ENCODE data around the gene PLAC1. TPM values are rescaled to one million over a fixed set of nuclear protein-coding genes. Genes with fewer than 3 reads are reported as not detected.

PLAC1 gene
- total and polyA plus RNA-seq, 8 donors, result 0.18 to 0.77 (median 0.46) TPM; not detected in 2

DNA sequence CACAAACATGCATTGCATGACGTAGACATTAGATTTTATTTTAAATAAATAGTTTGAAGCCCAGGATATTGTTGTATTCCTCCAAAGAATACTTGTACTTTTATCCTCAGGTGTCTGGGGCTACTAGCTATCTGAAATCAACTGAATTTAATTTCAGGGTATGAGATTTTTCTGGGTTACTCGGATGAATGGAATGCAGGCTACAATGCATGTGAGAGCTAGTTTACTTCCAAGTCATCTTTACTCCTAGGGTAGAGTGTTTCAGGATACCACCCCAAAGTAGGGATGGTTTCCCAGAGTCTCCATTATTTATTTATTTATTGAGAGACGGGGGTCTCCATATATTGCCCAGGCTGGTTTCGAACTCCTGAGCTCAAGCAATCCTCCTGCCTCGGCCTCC is 131.9 kb downstream of the PLAC1 start:
- intact Hi-C loops (cut with DNase I), result no loop called here
- ATAC-seq (no peak), DNase-seq (no peak)

DNA sequence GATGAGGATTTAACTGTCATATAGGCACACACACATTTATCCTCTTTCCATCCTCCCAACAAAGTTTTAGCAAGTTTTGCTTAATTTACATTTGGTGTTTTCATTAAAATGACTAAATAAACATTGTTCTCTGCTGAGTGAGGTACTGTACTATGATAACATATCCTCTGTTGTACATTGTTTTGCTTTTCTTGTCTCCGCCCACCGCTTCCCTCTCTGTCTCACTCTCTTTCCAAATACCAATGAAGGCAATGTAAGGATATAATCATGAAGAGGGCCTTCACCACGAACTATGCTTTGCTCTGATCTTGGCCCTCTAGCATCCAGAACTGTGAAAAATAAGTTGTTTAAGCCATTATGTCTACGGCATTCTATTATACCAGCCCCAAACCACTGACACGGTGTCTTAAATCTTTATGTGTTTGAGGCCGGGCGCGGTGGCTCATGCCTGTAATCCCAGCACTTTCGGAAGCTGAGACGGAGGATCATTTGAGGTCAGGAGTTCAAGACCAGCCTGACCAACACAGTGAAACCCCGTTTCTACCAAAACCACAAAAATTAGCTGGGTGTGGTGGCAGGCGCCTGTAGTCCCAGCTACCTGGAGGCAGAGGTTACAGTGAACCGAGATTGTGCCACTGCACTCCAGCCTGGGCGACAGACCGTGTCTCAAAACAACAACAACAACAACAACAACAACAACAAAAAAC is 133.0 kb downstream of the PLAC1 start:
- H3K27me3 ChIP-seq, result no peaks in the 10 kb centered on the region
- H3K4me3 ChIP-seq, result no peak overlapping the region
- TF ChIP-seq, protein P1, sequence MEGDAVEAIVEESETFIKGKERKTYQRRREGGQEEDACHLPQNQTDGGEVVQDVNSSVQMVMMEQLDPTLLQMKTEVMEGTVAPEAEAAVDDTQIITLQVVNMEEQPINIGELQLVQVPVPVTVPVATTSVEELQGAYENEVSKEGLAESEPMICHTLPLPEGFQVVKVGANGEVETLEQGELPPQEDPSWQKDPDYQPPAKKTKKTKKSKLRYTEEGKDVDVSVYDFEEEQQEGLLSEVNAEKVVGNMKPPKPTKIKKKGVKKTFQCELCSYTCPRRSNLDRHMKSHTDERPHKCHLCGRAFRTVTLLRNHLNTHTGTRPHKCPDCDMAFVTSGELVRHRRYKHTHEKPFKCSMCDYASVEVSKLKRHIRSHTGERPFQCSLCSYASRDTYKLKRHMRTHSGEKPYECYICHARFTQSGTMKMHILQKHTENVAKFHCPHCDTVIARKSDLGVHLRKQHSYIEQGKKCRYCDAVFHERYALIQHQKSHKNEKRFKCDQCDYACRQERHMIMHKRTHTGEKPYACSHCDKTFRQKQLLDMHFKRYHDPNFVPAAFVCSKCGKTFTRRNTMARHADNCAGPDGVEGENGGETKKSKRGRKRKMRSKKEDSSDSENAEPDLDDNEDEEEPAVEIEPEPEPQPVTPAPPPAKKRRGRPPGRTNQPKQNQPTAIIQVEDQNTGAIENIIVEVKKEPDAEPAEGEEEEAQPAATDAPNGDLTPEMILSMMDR (IDR thresholded peaks at IDR 0.05), result no peak
- no peak for DNase-seq
- ATAC-seq, result no peak
- H3K27ac ChIP-seq, result no peak overlapping the region
- intact Hi-C loops (cut with DNase I), result no loop called here
- H3K4me1 ChIP-seq, result no peaks in the 10 kb centered on the region
- no peaks in the 10 kb centered on the region for H3K9me3 ChIP-seq
- no peaks in the 10 kb centered on the region for H3K36me3 ChIP-seq

More for the DNA sequence above, 131.9 kb downstream of the PLAC1 start:
- H3K36me3 ChIP-seq, result no peaks in the 10 kb centered on the region
- no peaks in the 10 kb centered on the region for H3K9me3 ChIP-seq
- no peak overlapping the region for H3K4me3 ChIP-seq
- no peaks in the 10 kb centered on the region for H3K27me3 ChIP-seq
- TF ChIP-seq, protein P1 (IDR thresholded peaks at IDR 0.05), result no peak
- no peaks in the 10 kb centered on the region for H3K4me1 ChIP-seq
- no peak overlapping the region for H3K27ac ChIP-seq

DNA sequence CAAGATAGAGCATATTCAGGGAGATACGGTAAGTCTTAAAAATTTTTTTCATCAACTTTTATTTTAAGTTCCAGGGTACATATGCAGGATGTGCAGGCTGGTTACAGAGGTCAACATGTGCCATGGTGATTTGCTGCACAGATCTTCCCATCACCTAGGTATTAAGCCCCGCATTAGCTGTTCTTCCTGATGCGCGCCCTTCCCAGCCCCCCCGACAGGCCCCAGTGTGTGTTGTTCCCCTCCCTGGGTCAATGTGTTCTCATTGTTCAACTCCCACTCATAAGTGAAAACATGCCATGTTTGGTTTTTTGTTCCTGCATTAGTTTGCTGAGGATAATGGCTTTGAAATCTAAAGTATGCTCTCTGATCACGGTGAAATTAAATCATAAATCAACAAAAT is 134.1 kb downstream of the PLAC1 start:
- H3K9me3 ChIP-seq, result no peaks in the 10 kb centered on the region
- no peaks in the 10 kb centered on the region for H3K36me3 ChIP-seq
- H3K4me1 ChIP-seq, result no peaks in the 10 kb centered on the region
- H3K27me3 ChIP-seq, result no peaks in the 10 kb centered on the region
- H3K27ac ChIP-seq, result no peak overlapping the region
- TF ChIP-seq, protein P1 (IDR thresholded peaks at IDR 0.05), result no peak
- H3K4me3 ChIP-seq, result no peak overlapping the region
- intact Hi-C loops (cut with DNase I), result no loop called here
- ATAC-seq (no peak), DNase-seq (no peak)

DNA sequence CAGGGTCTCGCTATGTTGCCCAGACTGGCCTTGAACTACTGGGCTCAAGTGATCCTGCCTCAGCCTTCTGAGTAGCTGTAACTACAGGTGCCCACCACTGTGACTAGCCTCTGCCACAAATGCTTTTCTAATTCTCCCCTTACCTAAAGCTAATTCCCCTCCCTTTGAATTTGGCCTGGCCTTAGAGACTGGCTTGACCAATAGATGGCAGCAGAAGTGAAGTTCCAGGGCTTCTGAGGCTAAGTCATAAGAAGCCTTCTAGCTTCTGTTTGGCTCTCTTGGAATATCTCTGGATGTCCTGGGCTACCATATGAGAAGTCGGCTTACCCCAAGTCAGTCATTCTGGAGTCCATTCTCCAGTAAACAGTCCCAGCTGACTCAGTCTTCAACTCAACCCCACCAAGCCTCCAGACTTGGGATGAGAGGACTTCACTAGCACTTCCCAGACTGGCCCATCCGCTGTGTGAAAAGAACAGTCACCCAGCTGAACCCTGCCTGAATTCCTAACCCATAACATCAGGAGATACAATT is 137.3 kb downstream of the PLAC1 start:
- no peaks in the 10 kb centered on the region for H3K27me3 ChIP-seq
- peak in 1 of 4 donors; percentile 40 for DNase-seq
- no peaks in the 10 kb centered on the region for H3K9me3 ChIP-seq
- H3K4me3 ChIP-seq, result no peak overlapping the region
- H3K4me1 ChIP-seq, result no peaks in the 10 kb centered on the region
- peak; percentile 86 for ATAC-seq
- intact Hi-C loops (cut with DNase I), result no loop called here
- no peak overlapping the region for H3K27ac ChIP-seq
- H3K36me3 ChIP-seq, result no peaks in the 10 kb centered on the region
- TF ChIP-seq, protein P1 (IDR thresholded peaks at IDR 0.05), result peak in 1 of 2 donors; percentile 43

Small RNA genes lying within 50 kb of the gene (microRNA-seq; reads per million reads assigned to microRNA genes)
- gene MIR424, result 4,377 to 11,892 reads per million in 2 donors
- gene MIR450A1, result 2.5 to 4.9 reads per million in 2 donors
- gene MIR450A2, result 2.5 to 4.8 reads per million in 2 donors
- gene MIR450B, result 4.2 to 8.6 reads per million in 2 donors
- gene MIR503, result 73.4 to 271 reads per million in 2 donors
- gene MIR542, result 48.9 to 132 reads per million in 2 donors

Other genes starting within 250 kb of the PLAC1 start
- 10 to 100 TPM; 21.2 to 26.9 TPM for gene HPRT1, start 198.3 kb downstream of the PLAC1 start, total RNA-seq
- gene HPRT1, start 198.3 kb downstream of the PLAC1 start, polyA plus RNA-seq (ENCODE audit: insufficient read length in 6 of 6), result 10 to 100 TPM; 17.5 to 21.2 (median 18.2) TPM
- 10 to 100 TPM; 17.0 to 20.6 TPM for gene PABIR2, start 138.7 kb upstream of the PLAC1 start, total RNA-seq
- gene PABIR2, start 138.7 kb upstream of the PLAC1 start, polyA plus RNA-seq (ENCODE audit: insufficient read length in 6 of 6), result 10 to 100 TPM; 26.7 to 37.0 (median 31.1) TPM

Data from left lung (tissue), 10 donors.